Measurements from ENCODE around the gene KIAA1549. TPM values are rescaled to one million over a fixed set of nuclear protein-coding genes. Genes with fewer than 3 reads are reported as not detected.

Gene KIAA1549
- total and polyA plus RNA-seq, 4 donors = 0.13 to 0.89 (median 0.42) TPM

DNA sequence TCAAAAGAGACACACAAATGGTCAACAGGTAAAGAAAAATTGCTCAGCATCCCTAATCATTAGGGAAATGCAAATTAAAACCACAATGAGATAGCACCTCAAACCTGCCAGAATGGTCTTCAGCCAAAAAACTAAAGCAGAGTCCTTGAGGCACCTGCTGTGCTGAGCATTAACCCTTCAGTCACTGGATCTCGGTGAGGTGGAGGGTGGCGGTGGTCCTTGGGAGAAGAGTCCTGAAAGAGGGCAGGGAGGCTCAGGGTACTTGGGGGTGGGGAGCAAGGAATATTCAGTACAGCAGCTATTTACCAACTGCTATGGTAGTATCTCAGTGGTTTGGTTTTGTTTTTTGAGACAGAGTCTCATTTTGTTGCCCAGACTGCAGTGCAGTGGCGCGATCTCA lies 7.1 kb downstream of the KIAA1549 start:
- TF ChIP-seq SP1 (IDR thresholded peaks at IDR 0.05) (no peak), HNF4A (conservative IDR thresholded peaks at IDR 0.05) (no peak), NR2F2 (IDR thresholded peaks at IDR 0.05) (no peak), YY1 (IDR thresholded peaks at IDR 0.05) (no peak), RAD21 (IDR thresholded peaks at IDR 0.05) (no peak), EGR1 (IDR thresholded peaks at IDR 0.05; ENCODE audit: low read depth in 2 of 2) (no peak), GABPA (IDR thresholded peaks at IDR 0.05 in 1 of 2, conservative IDR thresholded peaks at IDR 0.05 in 1 of 2) (no peak), FOXA1 (IDR thresholded peaks at IDR 0.05) (no peak), FOXA2 (IDR thresholded peaks at IDR 0.05) (no peak), MAX (IDR thresholded peaks at IDR 0.05) (no peak), HNF4G (IDR thresholded peaks at IDR 0.05) (no peak), RXRA (IDR thresholded peaks at IDR 0.05) (no peak)
- TF ChIP-seq, protein P1, sequence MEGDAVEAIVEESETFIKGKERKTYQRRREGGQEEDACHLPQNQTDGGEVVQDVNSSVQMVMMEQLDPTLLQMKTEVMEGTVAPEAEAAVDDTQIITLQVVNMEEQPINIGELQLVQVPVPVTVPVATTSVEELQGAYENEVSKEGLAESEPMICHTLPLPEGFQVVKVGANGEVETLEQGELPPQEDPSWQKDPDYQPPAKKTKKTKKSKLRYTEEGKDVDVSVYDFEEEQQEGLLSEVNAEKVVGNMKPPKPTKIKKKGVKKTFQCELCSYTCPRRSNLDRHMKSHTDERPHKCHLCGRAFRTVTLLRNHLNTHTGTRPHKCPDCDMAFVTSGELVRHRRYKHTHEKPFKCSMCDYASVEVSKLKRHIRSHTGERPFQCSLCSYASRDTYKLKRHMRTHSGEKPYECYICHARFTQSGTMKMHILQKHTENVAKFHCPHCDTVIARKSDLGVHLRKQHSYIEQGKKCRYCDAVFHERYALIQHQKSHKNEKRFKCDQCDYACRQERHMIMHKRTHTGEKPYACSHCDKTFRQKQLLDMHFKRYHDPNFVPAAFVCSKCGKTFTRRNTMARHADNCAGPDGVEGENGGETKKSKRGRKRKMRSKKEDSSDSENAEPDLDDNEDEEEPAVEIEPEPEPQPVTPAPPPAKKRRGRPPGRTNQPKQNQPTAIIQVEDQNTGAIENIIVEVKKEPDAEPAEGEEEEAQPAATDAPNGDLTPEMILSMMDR (IDR thresholded peaks at IDR 0.05; ENCODE audit: low read depth, low read length, missing input control) = no peak
- TF ChIP-seq, protein P2, sequence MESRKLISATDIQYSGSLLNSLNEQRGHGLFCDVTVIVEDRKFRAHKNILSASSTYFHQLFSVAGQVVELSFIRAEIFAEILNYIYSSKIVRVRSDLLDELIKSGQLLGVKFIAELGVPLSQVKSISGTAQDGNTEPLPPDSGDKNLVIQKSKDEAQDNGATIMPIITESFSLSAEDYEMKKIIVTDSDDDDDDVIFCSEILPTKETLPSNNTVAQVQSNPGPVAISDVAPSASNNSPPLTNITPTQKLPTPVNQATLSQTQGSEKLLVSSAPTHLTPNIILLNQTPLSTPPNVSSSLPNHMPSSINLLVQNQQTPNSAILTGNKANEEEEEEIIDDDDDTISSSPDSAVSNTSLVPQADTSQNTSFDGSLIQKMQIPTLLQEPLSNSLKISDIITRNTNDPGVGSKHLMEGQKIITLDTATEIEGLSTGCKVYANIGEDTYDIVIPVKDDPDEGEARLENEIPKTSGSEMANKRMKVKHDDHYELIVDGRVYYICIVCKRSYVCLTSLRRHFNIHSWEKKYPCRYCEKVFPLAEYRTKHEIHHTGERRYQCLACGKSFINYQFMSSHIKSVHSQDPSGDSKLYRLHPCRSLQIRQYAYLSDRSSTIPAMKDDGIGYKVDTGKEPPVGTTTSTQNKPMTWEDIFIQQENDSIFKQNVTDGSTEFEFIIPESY (IDR thresholded peaks at IDR 0.05) = no peak
- TF ChIP-seq, protein P3, sequence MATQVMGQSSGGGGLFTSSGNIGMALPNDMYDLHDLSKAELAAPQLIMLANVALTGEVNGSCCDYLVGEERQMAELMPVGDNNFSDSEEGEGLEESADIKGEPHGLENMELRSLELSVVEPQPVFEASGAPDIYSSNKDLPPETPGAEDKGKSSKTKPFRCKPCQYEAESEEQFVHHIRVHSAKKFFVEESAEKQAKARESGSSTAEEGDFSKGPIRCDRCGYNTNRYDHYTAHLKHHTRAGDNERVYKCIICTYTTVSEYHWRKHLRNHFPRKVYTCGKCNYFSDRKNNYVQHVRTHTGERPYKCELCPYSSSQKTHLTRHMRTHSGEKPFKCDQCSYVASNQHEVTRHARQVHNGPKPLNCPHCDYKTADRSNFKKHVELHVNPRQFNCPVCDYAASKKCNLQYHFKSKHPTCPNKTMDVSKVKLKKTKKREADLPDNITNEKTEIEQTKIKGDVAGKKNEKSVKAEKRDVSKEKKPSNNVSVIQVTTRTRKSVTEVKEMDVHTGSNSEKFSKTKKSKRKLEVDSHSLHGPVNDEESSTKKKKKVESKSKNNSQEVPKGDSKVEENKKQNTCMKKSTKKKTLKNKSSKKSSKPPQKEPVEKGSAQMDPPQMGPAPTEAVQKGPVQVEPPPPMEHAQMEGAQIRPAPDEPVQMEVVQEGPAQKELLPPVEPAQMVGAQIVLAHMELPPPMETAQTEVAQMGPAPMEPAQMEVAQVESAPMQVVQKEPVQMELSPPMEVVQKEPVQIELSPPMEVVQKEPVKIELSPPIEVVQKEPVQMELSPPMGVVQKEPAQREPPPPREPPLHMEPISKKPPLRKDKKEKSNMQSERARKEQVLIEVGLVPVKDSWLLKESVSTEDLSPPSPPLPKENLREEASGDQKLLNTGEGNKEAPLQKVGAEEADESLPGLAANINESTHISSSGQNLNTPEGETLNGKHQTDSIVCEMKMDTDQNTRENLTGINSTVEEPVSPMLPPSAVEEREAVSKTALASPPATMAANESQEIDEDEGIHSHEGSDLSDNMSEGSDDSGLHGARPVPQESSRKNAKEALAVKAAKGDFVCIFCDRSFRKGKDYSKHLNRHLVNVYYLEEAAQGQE (IDR thresholded peaks at IDR 0.05) = no peak
- WGBS = 93% methylated on average over 4 of the region's 4 CpGs
- H3K4me1 ChIP-seq (ENCODE audit: control insufficient read depth in 4 of 4, insufficient read depth in 4 of 4, low read length in 3 of 4) = no peaks in the 10 kb centered on the region
- no peaks in the 10 kb centered on the region for H3K27me3 ChIP-seq (ENCODE audit: control insufficient read depth in 4 of 4, insufficient read depth in 4 of 4, low read length in 3 of 4)
- no peak overlapping the region for H3K4me3 ChIP-seq (ENCODE audit: low read depth in 1 of 3, low read length in 3 of 3)
- no peaks in the 10 kb centered on the region for H3K36me3 ChIP-seq (ENCODE audit: control insufficient read depth in 4 of 4, insufficient read depth in 3 of 4, low read depth in 1 of 4, low read length in 3 of 4)
- no peak overlapping the region for H3K9ac ChIP-seq (ENCODE audit: low read depth in 1 of 2, low read length in 2 of 2)
- no peaks in the 10 kb centered on the region for H3K9me3 ChIP-seq (ENCODE audit: control insufficient read depth in 4 of 4, low read length in 3 of 4)
- H3K27ac ChIP-seq (ENCODE audit: low read depth in 1 of 2, low read length in 2 of 2) = no peak overlapping the region
- DNase-seq (ENCODE audit: low spot score) = no peak

- H3K27ac ChIP-seq (ENCODE audit: low read depth in 1 of 2, low read length in 2 of 2) = no peak overlapping the region
- 95% methylated on average over 6 of the region's 6 CpGs for WGBS
- H3K9me3 ChIP-seq (ENCODE audit: control insufficient read depth in 4 of 4, low read length in 3 of 4) = no peaks in the 10 kb centered on the region
- no peaks in the 10 kb centered on the region for H3K4me1 ChIP-seq (ENCODE audit: control insufficient read depth in 4 of 4, insufficient read depth in 4 of 4, low read length in 3 of 4)
- H3K36me3 ChIP-seq (ENCODE audit: control insufficient read depth in 4 of 4, insufficient read depth in 3 of 4, low read depth in 1 of 4, low read length in 3 of 4) = no peaks in the 10 kb centered on the region
- no peak for DNase-seq (ENCODE audit: low spot score)
- H3K27me3 ChIP-seq (ENCODE audit: control insufficient read depth in 4 of 4, insufficient read depth in 4 of 4, low read length in 3 of 4) = no peaks in the 10 kb centered on the region
- H3K4me3 ChIP-seq (ENCODE audit: low read depth in 1 of 3, low read length in 3 of 3) = no peak overlapping the region
- H3K9ac ChIP-seq (ENCODE audit: low read depth in 1 of 2, low read length in 2 of 2) = no peak overlapping the region
- TF ChIP-seq ATF3 (IDR thresholded peaks at IDR 0.05) = no peak
- no peak for TF ChIP-seq HNF4A (conservative IDR thresholded peaks at IDR 0.05)
- TF ChIP-seq, protein P1 (IDR thresholded peaks at IDR 0.05; ENCODE audit: low read depth, low read length, missing input control) = no peak
- no peak for TF ChIP-seq TAF1 (conservative IDR thresholded peaks at IDR 0.05)
- TF ChIP-seq HNF4G (IDR thresholded peaks at IDR 0.05) = no peak
- no peak for TF ChIP-seq RAD21 (IDR thresholded peaks at IDR 0.05)
- TF ChIP-seq YY1 (IDR thresholded peaks at IDR 0.05) = no peak
- no peak for TF ChIP-seq JUND (IDR thresholded peaks at IDR 0.05)
- TF ChIP-seq NR2F2 (IDR thresholded peaks at IDR 0.05) = no peak
- TF ChIP-seq FOXA2 (IDR thresholded peaks at IDR 0.05) = no peak
- TF ChIP-seq MAX (IDR thresholded peaks at IDR 0.05) = no peak
- no peak for TF ChIP-seq GABPA (IDR thresholded peaks at IDR 0.05 in 1 of 2, conservative IDR thresholded peaks at IDR 0.05 in 1 of 2)
- TF ChIP-seq RXRA (IDR thresholded peaks at IDR 0.05) = no peak
Measured at GRCh38 chr7:138970952-138971351, 10.2 kb downstream of the KIAA1549 start.
